ENCODE results near the gene UBAP1.
"Not testable (repeated sequence)": the region's sequence is repeated elsewhere in the genome, so short reads cannot be mapped to it uniquely, and the experiment has no call there.

The UBAP1 gene

GRCh38 chr9:34226144-34226760 lies 47.4 kb downstream of the UBAP1 start:
- not testable (repeated sequence) for DNase-seq

- DNase-seq: no peak
These were observed 48.6 kb downstream of the UBAP1 start for GRCh38 chr9:34227445-34227844.

GRCh38 chr9:34230556-34230955 lies 51.7 kb downstream of the UBAP1 start:
- DNase-seq: no peak

GRCh38 chr9:34232201-34232600 lies 53.4 kb downstream of the UBAP1 start:
- DNase-seq: no peak

GRCh38 chr9:34233672-34234071 lies 54.8 kb downstream of the UBAP1 start:
- no peak for DNase-seq

GRCh38 chr9:34237836-34238235 lies 59.0 kb downstream of the UBAP1 start:
- no peak for DNase-seq

- no peak for DNase-seq
These were observed 61.2 kb downstream of the UBAP1 start for GRCh38 chr9:34240006-34240405.

- DNase-seq: no peak
These were observed 64.0 kb downstream of the UBAP1 start for GRCh38 chr9:34242830-34243229.

GRCh38 chr9:34245212-34245611 lies 66.4 kb downstream of the UBAP1 start:
- DNase-seq: not testable (repeated sequence)

- no peak for DNase-seq
These were observed 67.6 kb downstream of the UBAP1 start for GRCh38 chr9:34246453-34246852.

GRCh38 chr9:34247782-34248181 lies 68.9 kb downstream of the UBAP1 start:
- DNase-seq: not testable (repeated sequence)

- DNase-seq: no peak
These were observed 70.4 kb downstream of the UBAP1 start for GRCh38 chr9:34249274-34249673.

GRCh38 chr9:34250721-34251120 lies 71.9 kb downstream of the UBAP1 start:
- DNase-seq: no peak

- DNase-seq: no peak
These were observed 73.2 kb downstream of the UBAP1 start for GRCh38 chr9:34252016-34252415.

GRCh38 chr9:34252670-34253459 lies 74.0 kb downstream of the UBAP1 start:
- DNase-seq: no peak

- no peak for DNase-seq
These were observed 74.6 kb downstream of the UBAP1 start for GRCh38 chr9:34253460-34253837.

GRCh38 chr9:34254141-34254913 lies 75.5 kb downstream of the UBAP1 start:
- peak; percentile 61 for DNase-seq

- DNase-seq: no peak
These were observed 76.4 kb downstream of the UBAP1 start for GRCh38 chr9:34254966-34255825.

- DNase-seq: peak; percentile 45
These were observed 77.3 kb downstream of the UBAP1 start for GRCh38 chr9:34256104-34256503.

GRCh38 chr9:34256987-34257585 lies 78.2 kb downstream of the UBAP1 start:
- DNase-seq: no peak

GRCh38 chr9:34259315-34259714 lies 80.5 kb downstream of the UBAP1 start:
- DNase-seq: no peak

GRCh38 chr9:34262971-34263370 lies 84.1 kb downstream of the UBAP1 start:
- DNase-seq: no peak

Measured in 8988T (cell line).